GM12878 (cell line): ENCODE results near the gene OR6N1. TPM values are rescaled to one million over a fixed set of nuclear protein-coding genes. Genes with fewer than 3 reads are reported as not detected.

Experiments used
- ATAC-seq: fragments of 200-7000 bp; cut with Tn5 transposase; 3 replicates; pipeline ENCODE4 v1.9.1; 2020; ENCODE audit warnings: mild to moderate bottlenecking, moderate library complexity
- BruUV-seq: library from RNA; stranded (reverse); fragments of 400-500 nt; replicated peaks from 2 replicates; lab custom pipeline; 2021; lab: Mats Ljungman, UMichigan
- CTCF ChIA-PET: fragments of 300-600 bp; sonication (Branson Sonifier 250); formaldehyde crosslinking; extraction: SDS; loops from one replicate; lab custom pipeline; 2021; ENCODE audit warnings: inconsistent platforms; lab: Yijun Ruan, JAX
- POLR2A ChIA-PET: fragments of 350-600 bp; formaldehyde crosslinking; extraction: SDS; loops from one replicate; lab custom pipeline; 2021; ENCODE audit warnings: inconsistent platforms; lab: Charles Lee
- RAD21 ChIA-PET: fragments of 300-600 bp; sonication (Branson Sonifier 250); formaldehyde crosslinking; loops from one replicate; lab custom pipeline; 2023; ENCODE audit warnings: antibody characterized with exemption; ENCODE audit not compliant: unreplicated experiment; lab: Charles Lee
- SMC1A ChIA-PET: fragments of 300-600 bp; sonication (Branson Sonifier 250); formaldehyde crosslinking; loops from one replicate; lab custom pipeline; 2023; ENCODE audit not compliant: unreplicated experiment, uncharacterized antibody; lab: Charles Lee
- DNase-seq: peaks from one replicate; pipeline ENCODE4 v3.0.0-alpha.2; 2011; ENCODE audit warnings: low read depth, low spot score
- FAIRE-seq: peaks from 3 replicates; lab custom pipeline; 2011; peaks lifted over from hg19 to GRCh38; lab: Jason Lieb, UNC
- H2AFZ ChIP-seq: 2 replicates; pipeline ENCODE4 v1.6.0; 2011; ENCODE audit warnings: low read depth, low read length, control low read depth; ENCODE audit not compliant: control insufficient read depth
- H3K27ac ChIP-seq: 2 replicates; pipeline ENCODE4 v1.5.1; 2011; ENCODE audit warnings: control low read depth; ENCODE audit not compliant: control insufficient read depth, insufficient read depth
- H3K27me3 ChIP-seq, 2 experiments: replicated peaks in 1 of 2; 2 replicates each; pipeline versions ENCODE4 v1.6.0 to v1.6.1; 2011; ENCODE audit warnings: low read length in 1 of 2; ENCODE audit not compliant: control insufficient read depth in 2 of 2, insufficient read depth in 2 of 2
- H3K36me3 ChIP-seq, 2 experiments: 2 replicates each; pipeline ENCODE4 v1.5.1; 2011; ENCODE audit warnings: low read length in 1 of 2; ENCODE audit not compliant: control insufficient read depth in 2 of 2, insufficient read depth in 2 of 2
- H3K4me1 ChIP-seq: 2 replicates; pipeline ENCODE4 v1.6.1; 2011; ENCODE audit warnings: mild to moderate bottlenecking, low read length, moderate library complexity, mixed read lengths; ENCODE audit not compliant: control insufficient read depth, insufficient read depth
- H3K4me2 ChIP-seq: 2 replicates; pipeline ENCODE4 v1.6.0; 2011; ENCODE audit warnings: control low read depth; ENCODE audit not compliant: control insufficient read depth, insufficient read depth
- H3K4me3 ChIP-seq: fragments of 200-600 bp; sonication (generic); 2 replicates; pipeline ENCODE4 v1.5.1; 2016
- H3K79me2 ChIP-seq: 2 replicates; pipeline ENCODE4 v1.6.0; 2011; ENCODE audit warnings: low read length; ENCODE audit not compliant: control insufficient read depth, insufficient read depth
- H3K9ac ChIP-seq: 2 replicates; pipeline ENCODE4 v1.8.0; 2011; ENCODE audit warnings: low read length, control low read depth, mixed read lengths; ENCODE audit not compliant: control insufficient read depth, insufficient read depth
- H3K9me3 ChIP-seq: replicated peaks from 3 replicates; pipeline ENCODE4 v1.5.1; 2011; ENCODE audit warnings: mild to moderate bottlenecking, low read length; ENCODE audit not compliant: control insufficient read depth, insufficient read depth
- H4K20me1 ChIP-seq: 2 replicates; pipeline ENCODE4 v1.6.0; 2011; ENCODE audit not compliant: control insufficient read depth, insufficient read depth
- DPF2 ChIP-seq: fragments of 450-650 bp; IDR thresholded peaks from 2 replicates; pipeline ENCODE4 v1.6.1; 2017; ENCODE audit warnings: mild to moderate bottlenecking
- E2F8 ChIP-seq: fragments of 450-650 bp; IDR thresholded peaks from 2 replicates; pipeline ENCODE4 v1.6.1; 2018; ENCODE audit warnings: mild to moderate bottlenecking, low read depth, moderate library complexity; ENCODE audit not compliant: partially characterized antibody
- EP300 ChIP-seq, 2 experiments: fragments of 150-350 bp in 1 of 2; IDR thresholded peaks; 2 replicates each; pipeline ENCODE4 v1.6.1; 2011 to 2012; ENCODE audit warnings: low read depth in 2 of 2, low read length in 2 of 2, borderline replicate concordance in 1 of 2, improper control_type of control experiment in 1 of 2, inconsistent platforms in 1 of 2; ENCODE audit not compliant: control insufficient read depth in 1 of 2
- HDAC6 ChIP-seq: fragments of 200-600 bp; sonication (generic); IDR thresholded peaks from one replicate; pipeline ENCODE4 v1.8.0; 2017; ENCODE audit warnings: antibody characterized with exemption; ENCODE audit not compliant: unreplicated experiment
- IRF4 ChIP-seq: IDR thresholded peaks from 2 replicates; pipeline ENCODE4 v1.6.1; 2011; ENCODE audit warnings: low read depth, low read length
- MEF2A ChIP-seq: IDR thresholded peaks from 2 replicates; pipeline ENCODE4 v1.6.1; 2011; ENCODE audit warnings: low read depth, mild to moderate bottlenecking, low read length, moderate library complexity; ENCODE audit not compliant: insufficient read depth
- NBN ChIP-seq: fragments of 450-650 bp; IDR thresholded peaks from 2 replicates; pipeline ENCODE4 v1.6.1; 2016
- NFXL1 ChIP-seq: fragments of 450-650 bp; IDR thresholded peaks from 2 replicates; pipeline ENCODE4 v1.6.1; 2017; ENCODE audit warnings: antibody characterized with exemption, mild to moderate bottlenecking, borderline replicate concordance
- NFYB ChIP-seq: IDR thresholded peaks from 2 replicates; pipeline ENCODE4 v1.6.1; 2011; ENCODE audit warnings: low read depth, mild to moderate bottlenecking, low read length, improper control_type of control experiment, moderate library complexity; ENCODE audit not compliant: insufficient read depth
- NR2C2 ChIP-seq: IDR thresholded peaks from 2 replicates; pipeline ENCODE4 v1.6.1; 2011; ENCODE audit warnings: borderline replicate concordance, low read depth; ENCODE audit not compliant: control insufficient read depth, insufficient read length
- NR2F1 ChIP-seq: fragments of 450-650 bp; conservative IDR thresholded peaks from 2 replicates; pipeline ENCODE4 v1.6.1; 2017; ENCODE audit warnings: mild to moderate bottlenecking
- NRF1 ChIP-seq: conservative IDR thresholded peaks from 2 replicates; pipeline ENCODE4 v1.6.1; 2011; ENCODE audit warnings: mild to moderate bottlenecking, low read depth, low read length, improper control_type of control experiment
- PAX5 ChIP-seq: IDR thresholded peaks from 2 replicates; pipeline ENCODE4 v1.6.1; 2011; ENCODE audit warnings: low read depth, low read length, borderline replicate concordance
- POLR2AphosphoS5 ChIP-seq: IDR thresholded peaks from 2 replicates; pipeline ENCODE4 v1.6.1; 2011; ENCODE audit warnings: mild to moderate bottlenecking, low read length, inconsistent platforms
- SP1 ChIP-seq: IDR thresholded peaks from one replicate; pipeline ENCODE4 v1.6.1; 2011; ENCODE audit warnings: low read depth, low read length
- SREBF2 ChIP-seq: IDR thresholded peaks from 2 replicates; pipeline ENCODE4 v1.6.1; 2012; ENCODE audit warnings: mild to moderate bottlenecking, low read length
- TBL1XR1 ChIP-seq: IDR thresholded peaks from 2 replicates; pipeline ENCODE4 v1.6.1; 2012; ENCODE audit warnings: low read depth, low read length, improper control_type of control experiment
- YY1 ChIP-seq: IDR thresholded peaks from 2 replicates; pipeline ENCODE4 v1.6.1; 2011; ENCODE audit warnings: low read depth, mild to moderate bottlenecking, low read length
- ZNF274 ChIP-seq: IDR thresholded peaks from one replicate; pipeline ENCODE4 v1.8.0; 2011; ENCODE audit not compliant: insufficient read length, insufficient read depth
- ZSCAN29 ChIP-seq: fragments of 450-650 bp; IDR thresholded peaks from 2 replicates; pipeline ENCODE4 v1.6.1; 2017; ENCODE audit warnings: mild to moderate bottlenecking, moderate library complexity
- WGBS: methylation state at CpG from one replicate; pipeline ENCODE4 v1.1.6; 2016; ENCODE audit warnings: low lambda C conversion rate; ENCODE audit not compliant: insufficient replicate concordance, insufficient coverage; ENCODE audit errors: missing lambda C conversion rate; 5-methylcytosine and 5-hydroxymethylcytosine counted together
- in situ Hi-C: fragments of 300-500 bp; cut with MboI; formaldehyde crosslinking; loops from 9 replicates; pipeline ENCODE4 v1.14.3; 2018; ENCODE audit warnings: mixed read lengths
- intact Hi-C: fragments of 100-400 bp; cut with micrococcal nuclease; formaldehyde crosslinking; loops from one replicate; pipeline ENCODE4 v1.14.2; 2022; ENCODE audit not compliant: unreplicated experiment
- polyA plus RNA-seq, 11 experiments: library from polyadenylated mRNA; depleted of rRNA in 4 of 11; unstranded in 6 of 11; stranded (reverse) in 5 of 11; fragments of >200 nt; fragmentation: Nextera tagmentation in 4 of 11; fragmentation: Illumina TruSeq in 1 of 11; extraction: Ambion mirVana in 4 of 11; extraction: Trizol in 1 of 11; gene quantifications; 1 replicate in 1 of 11; 2 replicates in 10 of 11; pipeline versions ENCODE4 v1.2.1 to v1.2.3, GENCODE V29; 2011 to 2016; ENCODE audit warnings: inconsistent platforms in 2 of 11, missing spikeins in 2 of 11, low read depth in 1 of 11
- total RNA-seq, 4 experiments: library from RNA; depleted of rRNA in 3 of 4; stranded (reverse); fragments of >200 nt in 3 of 4; fragmentation: Illumina TruSeq in 1 of 4; extraction: Trizol in 1 of 4; gene quantifications; 2 replicates each; pipeline versions ENCODE4 v1.2.1 to v1.2.3, GENCODE V29; 2013 to 2021

The OR6N1 gene
- total and polyA plus RNA-seq, 10 of the 15 experiments (the other 5 are each of a cell fraction or from before 2014, with no cell fraction given) = not detected

DNA sequence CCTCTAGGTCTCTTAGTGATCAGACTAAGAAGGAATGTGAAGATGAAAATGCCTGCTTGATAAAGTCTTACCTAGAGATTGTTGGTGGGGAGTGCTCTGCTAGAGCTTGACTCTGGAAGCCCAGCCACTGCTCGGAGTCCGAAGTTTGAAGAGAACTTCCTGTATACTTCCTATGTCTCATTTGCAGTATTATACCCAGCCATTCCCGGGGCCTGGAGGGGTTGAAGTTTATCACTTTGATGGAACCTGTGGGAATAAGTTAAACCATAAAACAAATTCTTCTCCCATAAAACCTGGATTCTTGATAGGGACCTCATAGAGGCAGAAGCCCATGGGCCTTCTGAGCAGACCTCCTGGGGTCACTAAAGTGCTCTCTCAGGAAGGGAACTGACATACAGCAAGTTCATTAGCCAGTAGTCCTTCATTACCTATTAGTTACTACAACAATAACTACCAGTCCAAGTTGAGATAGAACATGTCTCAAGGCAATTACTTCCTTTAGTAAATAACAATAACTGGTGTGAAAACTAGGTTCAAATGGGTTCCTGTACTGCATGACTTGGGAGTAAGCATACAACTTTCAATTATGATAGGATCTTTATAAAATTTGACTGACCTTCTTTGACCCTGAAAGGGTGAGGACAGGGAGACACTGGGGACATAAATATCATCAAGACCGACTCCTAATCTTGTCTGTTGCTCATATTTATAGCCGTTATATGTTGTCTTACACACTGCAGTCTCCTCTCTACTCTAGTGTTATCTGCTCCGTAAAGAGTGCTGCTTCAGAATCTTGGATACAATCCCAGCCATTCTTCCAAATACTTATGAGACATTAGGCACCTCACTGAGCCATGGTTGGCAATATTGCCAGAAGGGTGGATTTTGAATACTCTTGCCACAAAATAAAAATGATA lies at the start of gene OR6N1 (continued):
- TF ChIP-seq E2F8 (no peak), NFXL1 (no peak)

GRCh38 chr1:158821723-158822122 lies 49.7 kb upstream of the OR6N1 start:
- Histone ChIP-seq H2AFZ (no peak overlapping the region), H3K27me3 (no peaks in the 10 kb centered on the region), H3K4me2 (no peak overlapping the region), H4K20me1 (no peaks in the 10 kb centered on the region), H3K27ac (no peak overlapping the region), H3K9me3 (peaks cover 2% of the 10 kb centered on the region; the same call in 2 of the 3 replicates), H3K36me3 (no peaks in the 10 kb centered on the region), H3K79me2 (no peaks in the 10 kb centered on the region)
- RAD21 ChIA-PET = no interaction called here
- intact Hi-C loops = no loop called here
- FAIRE-seq (no peak), DNase-seq (no peak)
- no TSS peak for BruUV-seq
- 94% methylated on average over 1 of the region's 1 CpG for WGBS
- CTCF ChIA-PET = no interaction called here
- POLR2A ChIA-PET = no interaction called here
- SMC1A ChIA-PET = interaction anchor here (1.7 kb wide), 1 partner anchor 179 kb away, joined by 4 read pairs; no protein-coding TSS in a partner anchor
- no peak for TF ChIP-seq IRF4
- no peak for TF ChIP-seq NFYB
- TF ChIP-seq POLR2AphosphoS5 = no peak
- TF ChIP-seq ZNF274 = no peak
- TF ChIP-seq YY1 = no peak
- TF ChIP-seq NBN = no peak
- no peak for TF ChIP-seq DPF2
- TF ChIP-seq SP1 = no peak
- no peak for TF ChIP-seq MEF2A
- TF ChIP-seq NFXL1 = no peak
- TF ChIP-seq ZSCAN29 = no peak
- no peak for TF ChIP-seq NR2F1
- no peak for TF ChIP-seq NR2C2
- no peak for TF ChIP-seq NRF1
- TF ChIP-seq SREBF2 = no peak
- no peak for TF ChIP-seq HDAC6
- no peak for TF ChIP-seq PAX5
- no peak for TF ChIP-seq EP300 (IDR thresholded peaks at IDR 0.05; ENCODE audit: borderline replicate concordance in 1 of 2, control insufficient read depth in 1 of 2, low read depth in 2 of 2, low read length in 2 of 2)
- TF ChIP-seq TBL1XR1 = no peak
- TF ChIP-seq, all 136 proteins: peak for 0
- Histone ChIP-seq H3K9ac (no peak overlapping the region), H3K4me3 (no peak overlapping the region), H3K4me1 (peaks cover 7% of the 10 kb centered on the region; the same call in 1 of the 2 replicates)
- ATAC-seq = no peak
- in situ Hi-C loops = no loop called here
